Astrocyte (in vitro differentiated cells and primary cell): ENCODE measurements around the gene TSR3. TPM values are rescaled to one million over a fixed set of nuclear protein-coding genes. Genes with fewer than 3 reads are reported as not detected.

Experiments used
- DNase-seq: peaks from one replicate; pipeline ENCODE4 v3.0.0-alpha.2; 2010; ENCODE audit warnings: low read depth
- FAIRE-seq: peaks from 2 replicates; lab custom pipeline; 2011; peaks lifted over from hg19 to GRCh38; lab: Jason Lieb, UNC
- H2AFZ ChIP-seq: 2 replicates; pipeline ENCODE4 v1.6.0; 2012; ENCODE audit warnings: low read depth, low read length, inconsistent platforms
- H3K27ac ChIP-seq: 2 replicates; pipeline ENCODE4 v1.5.1; 2011; ENCODE audit warnings: low read depth, low read length, inconsistent platforms
- H3K27me3 ChIP-seq: 2 replicates; pipeline ENCODE4 v1.6.0; 2011; ENCODE audit warnings: low read length, inconsistent platforms; ENCODE audit not compliant: insufficient read depth
- H3K36me3 ChIP-seq: 2 replicates; pipeline ENCODE4 v1.5.1; 2011; ENCODE audit warnings: low read length, inconsistent platforms; ENCODE audit not compliant: insufficient read depth
- H3K4me1 ChIP-seq: 2 replicates; pipeline ENCODE4 v1.5.1; 2011; ENCODE audit warnings: low read length, inconsistent platforms; ENCODE audit not compliant: insufficient read depth
- H3K4me2 ChIP-seq: 2 replicates; pipeline ENCODE4 v1.6.0; 2012; ENCODE audit warnings: low read length, inconsistent platforms
- H3K4me3 ChIP-seq: 2 replicates; pipeline ENCODE4 v1.5.1; 2011; ENCODE audit warnings: low read depth, mild to moderate bottlenecking, low read length, inconsistent platforms; ENCODE audit not compliant: insufficient read depth
- H3K79me2 ChIP-seq: 2 replicates; pipeline ENCODE4 v1.6.0; 2012; ENCODE audit warnings: mild to moderate bottlenecking, low read length, inconsistent platforms; ENCODE audit not compliant: insufficient read depth
- H3K9ac ChIP-seq: 2 replicates; pipeline ENCODE4 v1.6.0; 2012; ENCODE audit warnings: mild to moderate bottlenecking, low read length, inconsistent platforms
- H3K9me3 ChIP-seq: 2 replicates; pipeline ENCODE4 v1.5.1; 2012; ENCODE audit warnings: low read depth, mild to moderate bottlenecking, low read length, inconsistent platforms; ENCODE audit not compliant: insufficient read depth
- H4K20me1 ChIP-seq: 2 replicates; pipeline ENCODE4 v1.6.0; 2012; ENCODE audit warnings: low read length, inconsistent platforms; ENCODE audit not compliant: insufficient read depth
- H3K27ac Mint-ChIP-seq: one replicate; pipeline ENCODE4 v1.8.0; 2021; ENCODE audit warnings: mild to moderate bottlenecking, mixed read lengths; ENCODE audit not compliant: unreplicated experiment
- H3K27me3 Mint-ChIP-seq: one replicate; pipeline ENCODE4 v1.8.0; 2021; ENCODE audit warnings: low read depth, mixed read lengths; ENCODE audit not compliant: unreplicated experiment
- H3K36me3 Mint-ChIP-seq: one replicate; pipeline ENCODE4 v1.8.0; 2021; ENCODE audit warnings: low read depth, mixed read lengths; ENCODE audit not compliant: unreplicated experiment
- H3K4me1 Mint-ChIP-seq: one replicate; pipeline ENCODE4 v1.8.0; 2021; ENCODE audit warnings: low read depth, mixed read lengths; ENCODE audit not compliant: unreplicated experiment
- H3K4me3 Mint-ChIP-seq: one replicate; pipeline ENCODE4 v1.8.0; 2021; ENCODE audit warnings: mild to moderate bottlenecking, moderate library complexity, mixed read lengths; ENCODE audit not compliant: unreplicated experiment
- H3K9me3 Mint-ChIP-seq: one replicate; pipeline ENCODE4 v1.8.0; 2021; ENCODE audit warnings: mild to moderate bottlenecking, mixed read lengths; ENCODE audit not compliant: unreplicated experiment
- EZH2 ChIP-seq: IDR thresholded peaks from 2 replicates; pipeline ENCODE4 v1.6.1; 2012; ENCODE audit warnings: mild to moderate bottlenecking, low read length, inconsistent platforms; ENCODE audit not compliant: insufficient read depth
- total RNA-seq: library from RNA; stranded (reverse); gene quantifications from 2 replicates; pipeline ENCODE4 v1.2.1, GENCODE V29; 2021
- TF ChIP-seq, protein P1 (sequence below): IDR thresholded peaks from 2 replicates; pipeline ENCODE4 v1.5.1; 2011; ENCODE audit warnings: low read depth, mild to moderate bottlenecking, inconsistent platforms, low read length, moderate library complexity; ENCODE audit not compliant: insufficient read depth

TSR3 gene
- total RNA-seq, 1 donor from 2014 or later: 63.3 TPM

DNA sequence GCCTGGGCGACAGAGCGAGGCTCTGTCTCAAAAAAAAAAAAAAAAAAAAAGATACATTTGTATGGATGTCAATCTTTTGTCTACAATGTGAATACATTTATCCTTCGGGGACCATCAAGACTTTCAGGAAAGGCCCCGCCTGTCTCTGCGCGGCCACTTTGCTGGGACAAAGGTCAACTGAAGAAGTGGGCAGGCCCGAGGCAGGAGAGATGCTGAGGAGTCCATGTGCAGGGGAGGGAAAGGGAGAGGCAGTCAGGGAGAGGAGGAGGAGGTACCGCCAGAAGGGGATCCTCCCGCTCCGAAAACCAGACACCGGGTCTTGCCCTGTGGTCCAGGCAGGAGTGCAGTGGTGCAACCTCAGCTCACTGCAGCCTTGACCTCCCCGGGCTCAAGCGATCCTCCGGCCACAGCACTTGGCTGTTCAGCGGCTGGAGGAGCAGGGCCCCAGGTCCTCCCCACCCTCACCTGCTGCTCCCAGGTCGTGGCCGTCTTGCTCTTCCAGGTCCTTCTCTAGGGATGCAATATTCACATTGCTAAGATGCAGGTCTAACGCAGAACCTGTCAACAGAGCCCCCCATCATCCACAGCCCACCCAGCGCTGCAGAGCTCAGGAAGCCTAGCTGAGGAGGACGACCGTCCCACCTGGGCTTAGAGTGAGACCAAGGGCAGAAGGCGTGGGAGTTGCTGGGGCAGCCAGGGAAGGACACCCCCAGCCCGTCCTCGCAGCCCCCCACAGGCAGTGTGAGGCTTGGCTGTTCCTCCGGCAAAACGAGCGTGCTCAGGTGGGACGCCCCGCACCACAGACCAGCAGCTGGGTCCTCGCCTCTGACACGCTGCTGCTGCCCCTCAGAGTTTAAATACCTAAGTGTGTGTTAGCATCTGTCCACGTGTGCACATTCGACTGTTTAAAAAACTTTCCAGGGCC, 19.6 kb upstream of the TSR3 start:
- Mint-ChIP-seq H3K36me3 (peaks cover 1% of the 10 kb centered on the region), H3K4me3 (no peak overlapping the region), H3K4me1 (no peaks in the 10 kb centered on the region), H3K27ac (no peak overlapping the region), H3K27me3 (no peaks in the 10 kb centered on the region), H3K9me3 (no peaks in the 10 kb centered on the region)
- Histone ChIP-seq H3K9ac (no peak overlapping the region), H3K27me3 (no peaks in the 10 kb centered on the region), H2AFZ (no peak overlapping the region), H3K27ac (no peak overlapping the region), H3K4me1 (no peaks in the 10 kb centered on the region), H3K4me2 (no peak overlapping the region), H3K9me3 (no peaks in the 10 kb centered on the region), H3K79me2 (no peaks in the 10 kb centered on the region), H3K4me3 (no peak overlapping the region), H3K36me3 (no peaks in the 10 kb centered on the region), H4K20me1 (peaks cover 3% of the 10 kb centered on the region)
- no peak for TF ChIP-seq EZH2
- TF ChIP-seq, protein P1, sequence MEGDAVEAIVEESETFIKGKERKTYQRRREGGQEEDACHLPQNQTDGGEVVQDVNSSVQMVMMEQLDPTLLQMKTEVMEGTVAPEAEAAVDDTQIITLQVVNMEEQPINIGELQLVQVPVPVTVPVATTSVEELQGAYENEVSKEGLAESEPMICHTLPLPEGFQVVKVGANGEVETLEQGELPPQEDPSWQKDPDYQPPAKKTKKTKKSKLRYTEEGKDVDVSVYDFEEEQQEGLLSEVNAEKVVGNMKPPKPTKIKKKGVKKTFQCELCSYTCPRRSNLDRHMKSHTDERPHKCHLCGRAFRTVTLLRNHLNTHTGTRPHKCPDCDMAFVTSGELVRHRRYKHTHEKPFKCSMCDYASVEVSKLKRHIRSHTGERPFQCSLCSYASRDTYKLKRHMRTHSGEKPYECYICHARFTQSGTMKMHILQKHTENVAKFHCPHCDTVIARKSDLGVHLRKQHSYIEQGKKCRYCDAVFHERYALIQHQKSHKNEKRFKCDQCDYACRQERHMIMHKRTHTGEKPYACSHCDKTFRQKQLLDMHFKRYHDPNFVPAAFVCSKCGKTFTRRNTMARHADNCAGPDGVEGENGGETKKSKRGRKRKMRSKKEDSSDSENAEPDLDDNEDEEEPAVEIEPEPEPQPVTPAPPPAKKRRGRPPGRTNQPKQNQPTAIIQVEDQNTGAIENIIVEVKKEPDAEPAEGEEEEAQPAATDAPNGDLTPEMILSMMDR: no peak
- DNase-seq (no peak), FAIRE-seq (no peak)

DNA sequence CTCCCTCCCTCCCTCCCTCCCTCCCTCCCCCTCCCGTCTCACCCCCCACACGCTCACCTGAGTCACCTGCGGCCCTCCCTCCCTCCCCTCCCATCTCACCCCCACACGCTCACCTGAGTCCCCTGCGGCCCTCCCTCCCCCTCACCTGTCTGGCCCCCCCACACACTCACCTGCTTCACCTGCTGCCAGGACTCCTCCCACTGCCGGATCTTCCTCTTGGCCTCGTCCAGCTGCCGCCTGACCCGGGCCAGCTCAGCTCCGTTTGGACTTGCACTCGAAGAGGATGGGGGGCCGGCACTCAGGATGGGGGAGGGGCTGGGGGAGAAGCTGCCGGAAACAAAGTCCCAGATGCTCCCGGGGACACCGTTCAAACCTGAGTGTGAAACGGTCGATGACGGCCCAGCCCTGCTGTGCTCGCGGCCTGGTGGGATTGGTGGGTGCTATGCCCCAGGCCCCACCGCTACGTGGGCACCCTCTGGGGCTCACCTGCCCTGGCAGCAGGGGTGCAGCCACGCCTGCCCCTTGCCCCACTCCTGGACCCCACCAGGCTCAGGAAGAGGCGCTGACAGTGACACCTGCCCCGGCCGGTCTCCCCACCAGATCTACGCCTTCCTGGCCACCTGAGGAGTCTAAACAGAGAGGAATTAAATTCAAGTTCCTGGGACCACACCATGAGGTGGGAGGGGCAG, 16.0 kb upstream of the TSR3 start:
- Mint-ChIP-seq H3K27ac (no peak overlapping the region), H3K27me3 (no peaks in the 10 kb centered on the region), H3K9me3 (no peaks in the 10 kb centered on the region), H3K4me1 (no peaks in the 10 kb centered on the region), H3K4me3 (no peak overlapping the region), H3K36me3 (peaks cover 1% of the 10 kb centered on the region)
- peaks cover 14% of the 10 kb centered on the region for H4K20me1 ChIP-seq
- no peak overlapping the region for H3K4me3 ChIP-seq
- no peaks in the 10 kb centered on the region for H3K27me3 ChIP-seq
- H3K4me1 ChIP-seq: no peaks in the 10 kb centered on the region
- H3K4me2 ChIP-seq: no peak overlapping the region
- H3K9me3 ChIP-seq: no peaks in the 10 kb centered on the region
- no peak overlapping the region for H3K9ac ChIP-seq
- TF ChIP-seq EZH2: no peak
- TF ChIP-seq, protein P1: no peak
- H3K79me2 ChIP-seq: peaks cover 3% of the 10 kb centered on the region
- H3K36me3 ChIP-seq: peaks cover 6% of the 10 kb centered on the region
- FAIRE-seq (no peak), DNase-seq (no peak)
- H3K27ac ChIP-seq: no peak overlapping the region
- no peak overlapping the region for H2AFZ ChIP-seq
